Epithelial cell of umbilical artery (primary cell): ENCODE results near the gene ILF2. TPM values are rescaled to one million over a fixed set of nuclear protein-coding genes. Genes with fewer than 3 reads are reported as not detected.

Source experiments
- total RNA-seq: library from RNA; depleted of rRNA; stranded (reverse); fragments of >200 nt; gene quantifications from 2 replicates; pipeline ENCODE4 v1.2.3, GENCODE V29; 2014

ILF2 gene
- 348 and 363 TPM in 2 replicates for total RNA-seq

DNA sequence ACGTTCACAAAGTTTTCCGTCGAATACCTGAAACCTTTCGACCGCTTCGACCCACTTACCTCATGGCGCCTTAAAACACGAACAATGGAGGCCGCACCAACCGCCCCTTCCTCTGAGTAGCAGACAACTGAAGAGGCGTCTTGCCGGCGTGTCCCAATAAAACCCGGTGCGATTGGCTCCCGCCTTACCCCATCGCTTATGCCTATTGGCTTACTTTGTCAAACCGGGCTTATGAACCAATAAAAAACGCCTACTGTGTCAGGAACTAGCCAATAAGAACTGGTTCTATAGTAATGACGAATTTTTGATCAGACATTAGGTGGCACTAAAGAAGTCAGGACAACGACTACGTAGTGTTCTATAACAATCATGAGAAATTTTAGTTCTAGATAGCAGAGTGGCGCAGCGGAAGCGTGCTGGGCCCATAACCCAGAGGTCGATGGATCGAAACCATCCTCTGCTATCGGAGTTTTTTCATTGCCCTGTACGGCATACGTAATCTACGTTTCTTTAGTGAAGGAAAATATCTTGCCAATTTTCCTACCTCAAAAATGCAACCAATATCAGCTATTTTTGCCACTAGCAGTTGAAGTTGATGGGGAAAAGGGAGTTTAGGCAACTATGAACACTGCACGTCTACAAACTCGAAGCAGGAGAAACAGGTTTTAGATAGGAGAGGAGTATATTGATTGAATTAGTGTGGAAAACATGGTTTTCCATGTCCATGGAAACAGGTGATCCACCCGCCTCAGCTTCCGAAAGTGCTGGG lies at the start of gene ILF2:
Gene ILF2, minus strand, starts transcription at position 135 of the 769 bp plus-strand sequence. Its CDS starts 71 bp downstream, at position 64.

DNA sequence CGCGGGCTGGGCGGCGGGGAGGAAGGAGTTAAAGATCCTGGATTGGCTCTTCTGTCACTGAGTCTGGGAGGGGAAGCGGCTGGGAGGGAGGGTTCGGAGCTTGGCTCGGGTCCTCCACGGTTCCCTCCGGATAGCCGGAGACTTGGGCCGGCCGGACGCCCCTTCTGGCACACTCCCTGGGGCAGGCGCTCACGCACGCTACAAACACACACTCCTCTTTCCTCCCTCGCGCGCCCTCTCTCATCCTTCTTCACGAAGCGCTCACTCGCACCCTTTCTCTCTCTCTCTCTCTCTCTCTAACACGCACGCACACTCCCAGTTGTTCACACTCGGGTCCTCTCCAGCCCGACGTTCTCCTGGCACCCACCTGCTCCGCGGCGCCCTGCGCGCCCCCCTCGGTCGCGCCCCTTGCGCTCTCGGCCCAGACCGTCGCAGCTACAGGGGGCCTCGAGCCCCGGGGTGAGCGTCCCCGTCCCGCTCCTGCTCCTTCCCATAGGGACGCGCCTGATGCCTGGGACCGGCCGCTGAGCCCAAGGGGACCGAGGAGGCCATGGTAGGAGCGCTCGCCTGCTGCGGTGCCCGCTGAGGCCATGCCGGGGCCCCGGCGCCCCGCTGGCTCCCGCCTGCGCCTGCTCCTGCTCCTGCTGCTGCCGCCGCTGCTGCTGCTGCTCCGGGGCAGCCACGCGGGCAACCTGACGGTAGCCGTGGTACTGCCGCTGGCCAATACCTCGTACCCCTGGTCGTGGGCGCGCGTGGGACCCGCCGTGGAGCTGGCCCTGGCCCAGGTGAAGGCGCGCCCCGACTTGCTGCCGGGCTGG lies 7.9 kb upstream of the ILF2 start, which contains the start of gene NPR1:
Gene NPR1, plus strand, starts transcription at position 170 of the 818 bp plus-strand sequence. Its CDS starts 421 bp downstream, at position 591.

DNA sequence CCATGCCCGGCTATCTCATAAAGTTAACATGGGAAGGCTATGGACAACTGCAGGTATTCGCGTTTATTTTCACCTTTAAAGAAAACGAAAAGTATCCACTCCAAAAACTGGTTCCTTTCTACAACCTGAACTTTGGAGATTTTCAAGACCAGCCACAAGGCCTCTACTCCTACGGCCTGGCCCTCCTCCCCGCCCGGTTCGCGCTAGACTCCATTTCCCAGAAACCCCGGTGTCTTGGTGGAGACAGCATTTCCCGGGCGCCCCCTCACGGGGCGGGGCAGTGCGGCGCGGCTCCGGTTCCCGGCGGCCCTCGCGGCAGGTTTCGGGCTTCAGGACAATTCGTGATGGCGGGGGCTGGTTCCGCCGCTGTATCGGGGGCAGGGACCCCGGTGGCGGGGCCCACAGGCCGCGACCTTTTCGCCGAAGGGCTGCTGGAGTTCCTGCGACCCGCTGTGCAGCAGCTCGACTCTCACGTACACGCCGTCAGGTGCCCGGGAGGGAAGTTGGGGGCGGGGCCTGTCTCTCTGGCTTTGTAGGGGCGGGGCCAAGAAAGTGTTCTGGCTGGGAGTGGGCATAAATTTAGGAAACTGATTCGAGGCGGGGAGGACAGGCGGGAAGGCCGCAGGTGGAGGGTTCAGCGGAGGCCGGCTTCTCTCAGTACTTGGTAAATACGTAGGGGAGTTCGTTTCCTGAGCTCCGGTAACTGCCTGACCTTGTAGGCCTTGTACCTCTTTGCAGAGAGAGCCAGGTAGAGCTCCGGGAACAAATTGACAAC lies 12.2 kb downstream of the ILF2 start, which contains the start of gene SNAPIN:
Gene SNAPIN, plus strand, starts transcription at position 304 of the 775 bp plus-strand sequence. Its CDS starts 41 bp downstream, at position 345.

GRCh38 chr1:153633754-153634665 lies 36.8 kb downstream of the ILF2 start, which contains the start of gene CHTOP:
TSS of gene CHTOP (plus strand) at chr1:153634066. CDS start at chr1:153636589, 2,523 bp downstream.

DNA sequence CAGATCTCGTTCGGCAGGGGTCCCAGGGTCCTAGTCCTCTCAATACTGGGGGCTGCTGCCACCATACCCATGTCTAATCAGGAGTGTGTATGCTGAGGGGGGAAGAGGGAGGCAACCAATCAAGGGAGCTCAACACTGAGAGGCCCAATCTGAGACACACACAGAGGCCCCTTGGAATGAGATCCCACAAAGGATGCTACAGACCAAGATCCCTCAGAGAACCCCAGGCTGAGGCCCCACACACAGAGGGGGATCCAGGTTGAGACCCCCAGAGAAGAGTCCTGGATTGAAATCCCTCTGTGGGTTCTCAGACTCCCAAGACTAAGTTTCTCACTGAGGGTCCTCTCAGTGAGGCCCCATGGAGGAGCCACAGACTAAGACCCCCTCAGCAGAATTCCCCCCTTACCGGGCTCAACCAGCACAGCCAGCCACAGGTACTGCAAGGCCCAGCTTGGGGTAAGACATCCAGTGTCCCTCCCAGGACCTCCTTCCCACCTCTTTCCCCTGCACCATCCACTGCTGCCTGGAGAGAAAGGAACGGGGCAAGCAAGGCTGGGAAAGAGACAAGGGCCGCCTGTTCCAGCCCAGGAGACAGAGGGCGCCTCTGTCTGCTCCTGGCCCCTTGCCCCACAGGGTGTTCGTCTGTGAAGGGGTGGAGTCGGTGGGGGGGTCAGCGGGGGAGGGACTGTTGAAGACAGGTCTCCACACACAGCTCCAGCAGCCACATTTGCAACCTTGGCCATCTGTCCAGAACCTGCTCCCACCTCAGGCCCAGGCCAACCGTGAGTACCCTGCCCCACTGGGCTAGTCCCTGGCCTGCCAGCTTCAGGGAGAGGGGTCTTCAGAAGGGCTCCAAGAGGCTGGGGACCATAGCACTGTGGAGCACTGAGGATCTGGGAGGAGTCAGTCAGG lies 42.8 kb downstream of the ILF2 start, which contains the start of gene S100A1:
Gene S100A1, plus strand, starts transcription at position 720 of the 912 bp plus-strand sequence. CDS start 2,088 bp downstream, outside the sequence.

GRCh38 chr1:153626904-153627714 lies 43.7 kb downstream of the ILF2 start, which contains the start of gene S100A13:
TSS of gene S100A13 (minus strand) at chr1:153627505. CDS start at chr1:153626472, 1,033 bp downstream.

DNA sequence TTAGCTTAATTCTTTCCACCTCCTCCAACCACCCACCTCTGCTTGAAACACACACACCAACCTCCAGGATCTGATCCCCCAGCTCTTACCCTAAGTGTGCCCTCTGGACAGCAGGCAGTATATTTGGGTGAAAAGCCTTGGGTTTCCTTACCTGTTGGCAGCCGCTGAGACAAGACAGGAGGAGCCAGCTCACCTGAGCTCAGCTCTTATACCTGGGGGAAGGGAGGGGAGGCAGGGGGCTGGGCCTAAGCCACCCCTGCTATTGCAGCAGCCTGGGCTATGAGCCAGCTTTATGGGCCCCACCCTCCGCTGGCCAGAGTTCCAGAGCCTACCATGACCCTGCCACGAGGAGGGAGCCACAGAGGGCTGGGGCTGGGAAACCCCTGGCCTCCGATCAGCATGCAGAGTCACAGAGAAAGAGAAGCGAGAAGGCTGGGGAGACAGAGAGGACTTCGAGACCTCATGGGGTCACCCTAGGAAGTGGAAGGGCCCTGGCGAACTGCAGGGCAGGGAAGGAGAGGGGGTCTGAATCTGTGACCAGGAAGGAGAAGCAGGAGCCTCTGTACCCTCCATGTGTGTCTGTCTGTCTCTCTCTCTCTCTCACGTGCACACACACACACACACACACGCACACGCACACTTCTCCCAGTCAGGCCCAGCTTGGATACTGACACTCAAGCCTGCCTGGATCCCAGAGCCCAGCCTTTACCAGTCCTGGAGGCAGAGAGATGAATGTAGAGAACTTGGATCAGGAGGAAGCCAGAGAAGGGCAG lies 54.5 kb downstream of the ILF2 start, which contains the start of gene S100A14:
Gene S100A14, minus strand, starts transcription at position 182 of the 773 bp plus-strand sequence. CDS start 467 bp downstream, outside the sequence.

DNA sequence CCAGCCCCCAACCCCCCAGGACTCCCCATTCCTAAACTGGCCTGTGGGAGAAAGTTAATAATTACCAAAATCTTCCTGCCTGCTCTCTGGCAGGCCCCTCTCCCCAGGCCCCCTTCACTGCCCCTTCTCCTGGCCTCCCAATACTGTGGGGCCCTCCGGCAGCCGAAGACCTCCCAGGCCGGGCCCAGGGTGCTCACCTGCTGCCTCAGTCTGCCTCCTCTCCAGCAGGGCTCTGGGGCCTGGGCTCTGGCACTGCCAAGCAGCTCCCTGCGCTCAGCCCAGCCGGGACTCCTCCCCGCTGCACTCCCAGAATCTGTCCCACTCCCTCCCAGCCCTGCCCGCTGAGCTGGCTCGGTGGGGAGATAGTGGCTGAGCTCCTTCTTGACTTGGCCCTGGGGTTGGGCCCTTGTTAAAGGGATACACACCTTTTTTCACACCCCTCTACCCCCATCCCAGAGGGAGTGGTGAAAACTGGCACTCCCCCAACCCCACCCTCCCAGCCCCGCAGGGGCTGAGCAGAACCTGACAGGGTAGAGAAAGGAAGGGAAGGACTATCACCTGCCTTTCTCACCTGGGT lies 58.0 kb downstream of the ILF2 start, which contains the start of gene S100A16:
Gene S100A16, minus strand, starts transcription at position 383 of the 577 bp plus-strand sequence. CDS start 4,986 bp downstream, outside the sequence.

Other genes starting within 250 kb of the ILF2 start
- gene S100A7, start 210.3 kb downstream of the ILF2 start, total RNA-seq, result not detected in 2 replicates
- 410 and 1,438 TPM in 2 replicates for gene S100A6, start 135.0 kb downstream of the ILF2 start, total RNA-seq
- not detected in 2 replicates for gene S100A5, start 130.1 kb downstream of the ILF2 start, total RNA-seq
- 5.8 and 7.9 TPM in 2 replicates for gene S100A4, start 125.2 kb downstream of the ILF2 start, total RNA-seq
- gene S100A3, start 121.7 kb downstream of the ILF2 start, total RNA-seq, result 0.30 and 0.97 TPM in 2 replicates
- 2.9 and 4.0 TPM in 2 replicates for gene S100A2, start 105.1 kb downstream of the ILF2 start, total RNA-seq
- 470 and 513 TPM in 2 replicates for gene S100A16, start 57.9 kb downstream of the ILF2 start, total RNA-seq
- gene S100A14, start 54.7 kb downstream of the ILF2 start, total RNA-seq, result not detected in 2 replicates
- 143 and 172 TPM in 2 replicates for gene S100A13, start 43.5 kb downstream of the ILF2 start, total RNA-seq
- gene S100A1, start 42.6 kb downstream of the ILF2 start, total RNA-seq, result not detected in 2 replicates
- gene CHTOP, start 36.9 kb downstream of the ILF2 start, total RNA-seq, result 26.3 and 34.0 TPM in 2 replicates
- gene SNAPIN, start 12.3 kb downstream of the ILF2 start, total RNA-seq, result 57.2 and 74.3 TPM in 2 replicates
- 2.6 and 6.7 TPM in 2 replicates for gene NPR1, start 7.7 kb upstream of the ILF2 start, total RNA-seq
- 21.4 and 26.3 TPM in 2 replicates for gene INTS3, start 57.1 kb upstream of the ILF2 start, total RNA-seq
- 13.8 and 19.8 TPM in 2 replicates for gene SLC27A3, start 104.4 kb upstream of the ILF2 start, total RNA-seq